Activated B cell treated with CpG ODN at 0.5 μM for 24 hours (primary cell): ENCODE data around the gene GAL3ST3. TPM values are rescaled to one million over a fixed set of nuclear protein-coding genes. Genes with fewer than 3 reads are reported as not detected.
A peak's percentile ranks its signal among the peaks of the same experiment; 100 is the strongest.
"Not testable (repeated sequence)": the region's sequence is repeated elsewhere in the genome, so short reads cannot be mapped to it uniquely, and the experiment has no call there.

Source experiments
- ATAC-seq: fragments of 200-7000 bp; cut with Tn5 transposase; one replicate; pipeline ENCODE4 v1.10.0; 2021; ENCODE audit warnings: low read depth, mild to moderate bottlenecking, moderate library complexity
- CTCF ChIA-PET: fragments of 350-600 bp; sonication (Branson Sonifier 250); formaldehyde crosslinking; loops from one replicate; lab custom pipeline; 2021; ENCODE audit warnings: antibody characterized with exemption; lab: Charles Lee
- POLR2A ChIA-PET: fragments of 350-600 bp; sonication (Branson Sonifier 250); formaldehyde crosslinking; loops from one replicate; lab custom pipeline; 2021; ENCODE audit warnings: antibody characterized with exemption; lab: Charles Lee
- DNase-seq: peaks from one replicate; pipeline ENCODE4 v3.0.0; 2022
- H3K27ac Mint-ChIP-seq: one replicate; pipeline ENCODE4 v1.8.0; 2020; ENCODE audit warnings: mixed read lengths
- H3K27me3 Mint-ChIP-seq: one replicate; pipeline ENCODE4 v1.8.0; 2021; ENCODE audit warnings: mixed read lengths
- H3K36me3 Mint-ChIP-seq: one replicate; pipeline ENCODE4 v1.8.0; 2021; ENCODE audit warnings: low read depth, mixed read lengths
- H3K4me1 Mint-ChIP-seq: one replicate; pipeline ENCODE4 v1.8.0; 2021; ENCODE audit warnings: mixed read lengths
- H3K4me3 Mint-ChIP-seq: one replicate; pipeline ENCODE4 v1.8.0; 2020; ENCODE audit warnings: mild to moderate bottlenecking, mixed read lengths
- H3K9me3 Mint-ChIP-seq: one replicate; pipeline ENCODE4 v1.8.0; 2020; ENCODE audit warnings: mixed read lengths
- CTCF ChIP-seq: fragments of 200-600 bp; IDR thresholded peaks from one replicate; pipeline ENCODE4 v1.8.0; 2022; ENCODE audit warnings: antibody characterized with exemption, mild to moderate bottlenecking
- intact Hi-C: fragments of 100-400 bp; cut with micrococcal nuclease; formaldehyde crosslinking; loops from one replicate; pipeline ENCODE4 v1.15.1; 2024
- total RNA-seq: library from RNA; stranded (reverse); gene quantifications from 2 replicates; pipeline ENCODE4 v1.2.3, GENCODE V29; 2022

Gene GAL3ST3
- total RNA-seq: not detected in 2 replicates

GRCh38 chr11:66048547-66049323, at the start of gene GAL3ST3:
TSS of gene GAL3ST3 (minus strand) at chr11:66049161. CDS start at chr11:66045415, 3,746 bp downstream.
- Mint-ChIP-seq H3K36me3 (peaks cover 14% of the 10 kb centered on the region), H3K4me3 (no peak within 1 kb of the TSS), H3K27ac (no peak within 1 kb of the TSS), H3K4me1 (peaks cover 30% of the 10 kb centered on the region), H3K9me3 (no peaks in the 10 kb centered on the region), H3K27me3 (peaks cover 8% of the 10 kb centered on the region)
- ChIA-PET CTCF (no interaction called here), POLR2A (no interaction called here)
- DNase-seq: no peak
- no peak for TF ChIP-seq CTCF
- no peak for ATAC-seq
- intact Hi-C loops: no loop called here

- H3K9me3 Mint-ChIP-seq, H3K27ac Mint-ChIP-seq, ATAC-seq, H3K27me3 Mint-ChIP-seq, H3K4me3 Mint-ChIP-seq, H3K36me3 Mint-ChIP-seq, CTCF ChIA-PET, POLR2A ChIA-PET, DNase-seq, intact Hi-C loops: not testable (repeated sequence)
- H3K4me1 Mint-ChIP-seq: peaks cover 41% of the 10 kb centered on the region
Observed at GRCh38 chr11:66092125-66092524, 43.2 kb upstream of the GAL3ST3 start.

GRCh38 chr11:66090288-66090687, 41.3 kb upstream of the GAL3ST3 start:
- no peak for ATAC-seq
- H3K27ac Mint-ChIP-seq: no peak overlapping the region
- no peak for DNase-seq
- peaks cover 10% of the 10 kb centered on the region for H3K36me3 Mint-ChIP-seq
- ChIA-PET POLR2A (interaction anchor here (0.6 kb wide), 1 partner anchor 759 kb away, joined by 6 read pairs; no protein-coding TSS in a partner anchor), CTCF (no interaction called here)
- no peak overlapping the region for H3K4me3 Mint-ChIP-seq
- peaks cover 49% of the 10 kb centered on the region for H3K4me1 Mint-ChIP-seq
- H3K9me3 Mint-ChIP-seq: no peaks in the 10 kb centered on the region
- no peak for TF ChIP-seq CTCF
- no peaks in the 10 kb centered on the region for H3K27me3 Mint-ChIP-seq
- intact Hi-C loops: no loop called here

GRCh38 chr11:66089067-66089466, 40.1 kb upstream of the GAL3ST3 start:
- DNase-seq: no peak
- Mint-ChIP-seq H3K36me3 (peaks cover 10% of the 10 kb centered on the region), H3K4me1 (peaks cover 59% of the 10 kb centered on the region), H3K27me3 (no peaks in the 10 kb centered on the region), H3K4me3 (no peak overlapping the region), H3K27ac (no peak overlapping the region), H3K9me3 (no peaks in the 10 kb centered on the region)
- POLR2A ChIA-PET: interaction anchor here (1.2 kb wide), 1 partner anchor 8 kb away, joined by 3 read pairs; no protein-coding TSS in a partner anchor
- CTCF ChIA-PET: interaction anchor here (0.7 kb wide), 1 partner anchor 18 kb away, joined by 3 read pairs; no protein-coding TSS in a partner anchor
- TF ChIP-seq CTCF: no peak
- no peak for ATAC-seq
- intact Hi-C loops: no loop called here

GRCh38 chr11:66087148-66087908, 38.4 kb upstream of the GAL3ST3 start:
- no peaks in the 10 kb centered on the region for H3K27me3 Mint-ChIP-seq
- intact Hi-C loops: no loop called here
- no peak for TF ChIP-seq CTCF
- POLR2A ChIA-PET: interaction anchor here (0.6 to 0.7 kb wide), 3 partner anchors 18 to 41 kb away, joined by 3 to 5 read pairs (median 3); no protein-coding TSS in a partner anchor
- peaks cover 77% of the 10 kb centered on the region for H3K4me1 Mint-ChIP-seq
- DNase-seq (no peak), ATAC-seq (peak; percentile 14)
- CTCF ChIA-PET: interaction anchor here (0.8 kb wide), 1 partner anchor 16 kb away, joined by 3 read pairs; no protein-coding TSS in a partner anchor
- H3K36me3 Mint-ChIP-seq: peaks cover 10% of the 10 kb centered on the region
- no peaks in the 10 kb centered on the region for H3K9me3 Mint-ChIP-seq
- peak overlapping the region; percentile 25 for H3K27ac Mint-ChIP-seq
- peak overlapping the region; percentile 28 for H3K4me3 Mint-ChIP-seq
